ENCODE measurements around the gene COPA.

The COPA gene

DNA sequence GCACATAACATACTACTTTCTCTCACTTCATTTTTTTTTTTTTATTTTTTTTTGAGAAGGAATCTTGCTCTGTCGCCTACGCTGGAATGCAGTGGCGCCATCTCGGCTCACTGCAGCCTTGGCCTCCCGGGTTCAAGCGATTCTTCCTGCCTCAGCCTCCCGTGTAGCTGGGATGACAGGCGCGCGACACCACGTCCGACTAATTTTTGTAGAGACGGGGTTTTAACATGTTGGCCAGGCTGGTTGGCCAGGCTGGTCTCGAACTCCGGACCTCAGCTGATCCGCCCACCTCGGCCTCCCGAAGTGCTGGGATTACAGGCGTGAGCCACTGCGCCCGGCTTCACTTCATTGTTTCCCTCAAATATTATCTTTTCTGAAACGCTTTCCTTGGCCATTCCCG lies 57.5 kb downstream of the COPA start:
- Histone ChIP-seq H2AFZ (ENCODE audit: low read length) (peak overlapping the region; percentile 64; the same call in 1 of the 2 replicates), H3K9me2 (replicated peaks; ENCODE audit: insufficient read depth, low read length) (no peaks in the 10 kb centered on the region), H3K36me3 (replicated peaks; ENCODE audit: insufficient read depth, low read length) (peaks cover 6% of the 10 kb centered on the region; the same call in 1 of the 2 replicates), H3K27ac (ENCODE audit: low read length) (no peak overlapping the region), H3K4me2 (ENCODE audit: low read depth, low read length) (peak overlapping the region; percentile 81; the same call in 1 of the 2 replicates), H3K4me3 (ENCODE audit: low read length) (peak overlapping the region; percentile 68), H3K27me3 (replicated peaks; ENCODE audit: insufficient read depth, low read length) (no peaks in the 10 kb centered on the region), H3K9me3 (replicated peaks; ENCODE audit: insufficient read depth, low read length) (no peaks in the 10 kb centered on the region), H4K20me1 (ENCODE audit: insufficient read depth, low read length) (no peaks in the 10 kb centered on the region), H3K79me2 (ENCODE audit: low read length) (peaks cover 25% of the 10 kb centered on the region), H3K9ac (ENCODE audit: low read length) (no peak overlapping the region; the same call in 1 of the 2 replicates), H3F3A (ENCODE audit: insufficient read depth, low read length) (peaks cover 13% of the 10 kb centered on the region; the same call in 1 of the 2 replicates), H3K4me1 (ENCODE audit: low read length) (peaks cover 4% of the 10 kb centered on the region; the same call in 1 of the 2 replicates)
- DNase-seq, result no peak
- no peak for TF ChIP-seq EZH2 (optimal IDR thresholded peaks at IDR 0.05; ENCODE audit: low read depth, low read length)
- TF ChIP-seq EZH2phosphoT487 (IDR thresholded peaks at IDR 0.05; ENCODE audit: low read length), result no peak
- no peak for TF ChIP-seq CTCF (IDR thresholded peaks at IDR 0.05; ENCODE audit: low read length)

GRCh38 chr1:160284782-160285344 lies 58.2 kb downstream of the COPA start, which contains the start of gene PEX19:
Gene PEX19 (minus strand): TSS chr1:160285133. CDS start chr1:160285124, 9 bp downstream.
- no peaks in the 10 kb centered on the region for H3K9me3 ChIP-seq (replicated peaks; ENCODE audit: insufficient read depth, low read length)
- peak within 1 kb of the TSS; percentile 64 for H2AFZ ChIP-seq (ENCODE audit: low read length)
- H3K36me3 ChIP-seq (replicated peaks; ENCODE audit: insufficient read depth, low read length), result peaks cover 4% of the 10 kb centered on the region; the same call in 1 of the 2 replicates
- no peak for TF ChIP-seq CTCF (IDR thresholded peaks at IDR 0.05; ENCODE audit: low read length)
- no peak for TF ChIP-seq EZH2 (optimal IDR thresholded peaks at IDR 0.05; ENCODE audit: low read depth, low read length)
- no peak for TF ChIP-seq EZH2phosphoT487 (IDR thresholded peaks at IDR 0.05; ENCODE audit: low read length)
- H3F3A ChIP-seq (ENCODE audit: insufficient read depth, low read length), result peaks cover 13% of the 10 kb centered on the region; the same call in 1 of the 2 replicates
- H3K27ac ChIP-seq (ENCODE audit: low read length), result peak within 1 kb of the TSS; percentile 13; the same call in 1 of the 2 replicates
- H3K4me1 ChIP-seq (ENCODE audit: low read length), result peaks cover 4% of the 10 kb centered on the region; the same call in 1 of the 2 replicates
- no peaks in the 10 kb centered on the region for H3K9me2 ChIP-seq (replicated peaks; ENCODE audit: insufficient read depth, low read length)
- no peaks in the 10 kb centered on the region for H3K27me3 ChIP-seq (replicated peaks; ENCODE audit: insufficient read depth, low read length)
- H3K9ac ChIP-seq (ENCODE audit: low read length), result peak within 1 kb of the TSS; percentile 69
- peaks cover 25% of the 10 kb centered on the region for H3K79me2 ChIP-seq (ENCODE audit: low read length)
- peak within 1 kb of the TSS; percentile 81 for H3K4me2 ChIP-seq (ENCODE audit: low read depth, low read length)
- H4K20me1 ChIP-seq (ENCODE audit: insufficient read depth, low read length), result no peaks in the 10 kb centered on the region
- H3K4me3 ChIP-seq (ENCODE audit: low read length), result peak within 1 kb of the TSS; percentile 68
- peak; percentile 95 for DNase-seq

DNA sequence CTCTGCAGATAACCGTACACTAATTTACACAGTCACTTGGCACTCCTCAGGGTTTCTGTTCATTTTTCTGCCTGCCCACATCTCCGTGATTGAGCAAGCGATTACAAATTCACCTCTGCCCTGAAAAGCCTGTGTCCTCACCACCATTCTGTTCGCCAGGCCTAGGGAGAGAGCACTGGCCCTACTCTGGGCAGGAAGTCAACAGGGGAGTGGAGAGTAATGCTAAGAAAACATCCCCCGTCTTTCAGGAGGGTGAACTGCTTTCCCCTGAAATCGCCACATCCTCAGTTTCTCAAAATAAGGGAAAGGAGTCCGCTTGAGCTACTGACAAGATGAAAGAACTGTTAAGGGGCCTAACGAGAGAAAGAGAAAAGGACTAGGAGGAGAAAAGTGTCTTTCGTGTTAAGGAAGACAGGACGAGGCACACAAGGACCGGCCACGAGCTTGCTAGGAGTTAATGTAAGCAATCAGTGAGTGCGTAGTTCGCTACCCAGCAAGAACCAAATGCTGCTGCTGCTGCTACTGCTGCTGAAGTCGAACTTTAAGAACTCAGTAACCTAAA lies 58.7 kb downstream of the COPA start:
- no peak for TF ChIP-seq EZH2 (optimal IDR thresholded peaks at IDR 0.05; ENCODE audit: low read depth, low read length)
- TF ChIP-seq CTCF (IDR thresholded peaks at IDR 0.05; ENCODE audit: low read length), result no peak
- TF ChIP-seq EZH2phosphoT487 (IDR thresholded peaks at IDR 0.05; ENCODE audit: low read length), result no peak
- H3K4me2 ChIP-seq (ENCODE audit: low read depth, low read length), result peak overlapping the region; percentile 81
- H3K9ac ChIP-seq (ENCODE audit: low read length), result peak overlapping the region; percentile 69
- peaks cover 25% of the 10 kb centered on the region for H3K79me2 ChIP-seq (ENCODE audit: low read length)
- H2AFZ ChIP-seq (ENCODE audit: low read length), result peak overlapping the region; percentile 64
- DNase-seq, result peak; percentile 51
- H4K20me1 ChIP-seq (ENCODE audit: insufficient read depth, low read length), result no peaks in the 10 kb centered on the region
- no peaks in the 10 kb centered on the region for H3K9me3 ChIP-seq (replicated peaks; ENCODE audit: insufficient read depth, low read length)
- H3K4me1 ChIP-seq (ENCODE audit: low read length), result peaks cover 4% of the 10 kb centered on the region; the same call in 1 of the 2 replicates
- H3K27me3 ChIP-seq (replicated peaks; ENCODE audit: insufficient read depth, low read length), result no peaks in the 10 kb centered on the region
- peaks cover 9% of the 10 kb centered on the region for H3K36me3 ChIP-seq (replicated peaks; ENCODE audit: insufficient read depth, low read length)
- H3K9me2 ChIP-seq (replicated peaks; ENCODE audit: insufficient read depth, low read length), result no peaks in the 10 kb centered on the region
- peaks cover 13% of the 10 kb centered on the region; the same call in 1 of the 2 replicates for H3F3A ChIP-seq (ENCODE audit: insufficient read depth, low read length)
- H3K4me3 ChIP-seq (ENCODE audit: low read length), result peak overlapping the region; percentile 68
- peak overlapping the region; percentile 13; the same call in 1 of the 2 replicates for H3K27ac ChIP-seq (ENCODE audit: low read length)

Measured in MM.1S (cell line).